ENCODE results near the gene NIN.

Gene NIN

DNA sequence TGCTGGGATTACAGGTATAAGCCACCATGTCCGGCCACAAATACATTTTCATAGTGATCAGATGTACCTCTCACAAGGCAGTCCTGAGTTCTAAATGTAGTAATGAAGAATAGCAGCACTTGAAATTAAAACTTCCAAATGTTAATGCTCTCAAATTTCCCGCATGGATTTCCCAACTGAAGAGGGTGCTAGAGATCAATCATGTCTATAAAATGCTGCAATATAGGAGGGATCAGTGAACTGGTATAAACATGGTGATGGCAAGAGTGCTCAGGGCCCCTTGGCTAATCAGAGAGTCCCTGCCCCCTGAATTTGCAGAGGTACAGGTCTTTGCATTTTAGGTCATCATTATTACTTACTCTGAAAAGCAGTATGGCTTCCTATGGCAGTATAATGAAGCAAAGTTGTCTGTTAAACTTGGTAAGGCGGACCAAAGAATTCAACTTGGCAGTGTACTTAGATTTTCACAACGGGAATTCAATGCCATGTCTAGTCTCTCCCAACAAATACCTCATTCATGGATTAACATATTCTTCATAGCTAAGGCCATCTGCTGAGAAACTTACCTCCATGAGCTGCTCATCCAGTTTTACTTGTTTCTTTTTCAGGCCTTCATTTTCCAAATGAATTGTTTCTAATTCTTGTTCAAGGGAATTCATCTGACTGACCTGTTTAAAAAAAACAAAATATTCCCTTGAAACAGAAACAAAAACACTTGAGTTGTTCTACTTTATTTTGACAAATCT is 95.8 kb downstream of the NIN start:
- DNase-seq, result no peak
- Histone ChIP-seq H3K4me3 (ENCODE audit: control insufficient read depth in 1 of 7, extremely low read depth in 1 of 7, insufficient read depth in 4 of 7, low read depth in 2 of 7, low read length in 6 of 7) (no peak overlapping the region), H3K36me3 (ENCODE audit: control insufficient read depth in 4 of 4, insufficient read depth in 4 of 4, low read length in 3 of 4) (peaks cover 42 to 87% (median 63%) of the 10 kb centered on the region in 4 experiments), H3K27me3 (replicated peaks in 2 of 5; ENCODE audit: control insufficient read depth in 4 of 5, insufficient read depth in 5 of 5, low read length in 4 of 5) (no peaks in the 10 kb centered on the region), H3K4me1 (ENCODE audit: control extremely low read depth in 1 of 4, control insufficient read depth in 4 of 4, insufficient read depth in 4 of 4, low read length in 3 of 4) (no peaks in the 10 kb centered on the region), H3K9me3 (ENCODE audit: control extremely low read depth in 1 of 5, control insufficient read depth in 4 of 5, insufficient read depth in 2 of 5, low read depth in 1 of 5, low read length in 4 of 5) (no peaks in the 10 kb centered on the region), H3K27ac (ENCODE audit: insufficient read depth in 1 of 2, low read depth in 1 of 2, low read length in 2 of 2, poor library complexity in 1 of 2, severe bottlenecking in 2 of 2) (no peak overlapping the region)
- CTCF ChIA-PET, result interaction anchor here (1.4 to 1.8 kb wide), 2 partner anchors 10 to 16 kb away, joined by 4 to 6 read pairs; no protein-coding TSS in a partner anchor
- POLR2A ChIA-PET, result no interaction called here
- 83% methylated on average over 2 of the region's 4 CpGs for WGBS (ENCODE audit: insufficient coverage)

DNA sequence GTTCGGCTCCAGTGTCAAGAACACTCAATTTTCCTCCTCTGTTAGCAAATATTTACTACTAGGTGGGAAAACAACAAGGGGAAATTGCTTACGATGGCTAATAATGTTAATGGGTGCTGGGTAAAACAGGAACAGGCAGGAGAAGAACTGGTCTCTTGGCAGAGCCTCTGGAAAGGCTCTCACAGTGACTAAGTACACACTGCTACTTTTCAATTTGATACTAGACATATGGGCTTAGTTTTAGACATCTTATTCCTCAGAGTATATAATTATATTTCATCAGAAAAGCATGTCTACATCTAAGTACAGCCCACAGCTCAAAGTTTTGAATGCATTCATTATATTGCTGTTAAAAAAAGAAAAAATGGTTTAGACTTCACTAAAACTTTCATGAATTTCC is 97.5 kb downstream of the NIN start:
- WGBS (ENCODE audit: insufficient coverage), result no CpG with 5 or more reads among the region's 2 CpGs
- no peaks in the 10 kb centered on the region for H3K4me1 ChIP-seq (ENCODE audit: control extremely low read depth in 1 of 4, control insufficient read depth in 4 of 4, insufficient read depth in 4 of 4, low read length in 3 of 4)
- H3K4me3 ChIP-seq (ENCODE audit: control insufficient read depth in 1 of 7, extremely low read depth in 1 of 7, insufficient read depth in 4 of 7, low read depth in 2 of 7, low read length in 6 of 7), result no peak overlapping the region
- peaks cover 0 to 6% (median 5%) of the 10 kb centered on the region in 5 experiments for H3K9me3 ChIP-seq (ENCODE audit: control extremely low read depth in 1 of 5, control insufficient read depth in 4 of 5, insufficient read depth in 2 of 5, low read depth in 1 of 5, low read length in 4 of 5)
- CTCF ChIA-PET, result interaction anchor here (1.0 to 1.8 kb wide), 4 partner anchors 9 to 44 kb away, joined by 3 to 6 read pairs (median 4); no protein-coding TSS in a partner anchor
- POLR2A ChIA-PET, result interaction anchor here (0.6 kb wide), 1 partner anchor 44 kb away, joined by 3 read pairs; no protein-coding TSS in a partner anchor
- H3K27ac ChIP-seq (ENCODE audit: insufficient read depth in 1 of 2, low read depth in 1 of 2, low read length in 2 of 2, poor library complexity in 1 of 2, severe bottlenecking in 2 of 2), result no peak overlapping the region
- no peaks in the 10 kb centered on the region for H3K27me3 ChIP-seq (replicated peaks in 2 of 5; ENCODE audit: control insufficient read depth in 4 of 5, insufficient read depth in 5 of 5, low read length in 4 of 5)
- no peak for DNase-seq
- H3K36me3 ChIP-seq (ENCODE audit: control insufficient read depth in 4 of 4, insufficient read depth in 4 of 4, low read length in 3 of 4), result peaks cover 45 to 88% (median 68%) of the 10 kb centered on the region in 4 experiments

DNA sequence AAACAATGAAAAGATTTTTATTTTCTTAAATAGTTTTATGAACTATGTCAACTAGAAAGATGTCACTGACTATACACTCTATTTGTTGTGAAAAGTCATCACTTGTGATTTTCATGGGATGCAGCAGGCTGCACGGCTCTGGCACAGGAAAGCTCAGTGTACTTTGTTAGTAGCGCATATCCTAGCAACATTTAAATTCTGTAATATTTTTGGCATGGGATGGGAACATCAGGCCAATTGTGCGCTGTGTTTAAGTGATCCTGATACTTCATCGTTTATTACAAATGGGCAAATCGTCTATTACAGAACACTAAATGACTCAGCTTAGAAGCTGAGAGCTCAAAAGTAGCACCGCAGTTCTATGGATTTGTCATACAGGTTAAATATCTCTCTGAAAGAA is 102.1 kb downstream of the NIN start:
- Histone ChIP-seq H3K9me3 (ENCODE audit: control extremely low read depth in 1 of 5, control insufficient read depth in 4 of 5, insufficient read depth in 2 of 5, low read depth in 1 of 5, low read length in 4 of 5) (peaks cover 0 to 6% (median 5%) of the 10 kb centered on the region in 5 experiments), H3K36me3 (ENCODE audit: control insufficient read depth in 4 of 4, insufficient read depth in 4 of 4, low read length in 3 of 4) (peaks cover 54 to 88% (median 76%) of the 10 kb centered on the region in 4 experiments), H3K27me3 (replicated peaks in 2 of 5; ENCODE audit: control insufficient read depth in 4 of 5, insufficient read depth in 5 of 5, low read length in 4 of 5) (no peaks in the 10 kb centered on the region), H3K4me3 (ENCODE audit: control insufficient read depth in 1 of 7, extremely low read depth in 1 of 7, insufficient read depth in 4 of 7, low read depth in 2 of 7, low read length in 6 of 7) (no peak overlapping the region), H3K27ac (ENCODE audit: insufficient read depth in 1 of 2, low read depth in 1 of 2, low read length in 2 of 2, poor library complexity in 1 of 2, severe bottlenecking in 2 of 2) (no peak overlapping the region), H3K4me1 (ENCODE audit: control extremely low read depth in 1 of 4, control insufficient read depth in 4 of 4, insufficient read depth in 4 of 4, low read length in 3 of 4) (no peaks in the 10 kb centered on the region)
- ChIA-PET CTCF (interaction anchor here (0.8 to 1.1 kb wide), 2 partner anchors 14 to 131 kb away, joined by 3 to 6 read pairs; no protein-coding TSS in a partner anchor), POLR2A (interaction anchor here (0.7 kb wide), 1 partner anchor 335 kb away, joined by 4 read pairs; no protein-coding TSS in a partner anchor)
- DNase-seq, result no peak
- 100% methylated on average over 5 of the region's 6 CpGs for WGBS (ENCODE audit: insufficient coverage)

DNA sequence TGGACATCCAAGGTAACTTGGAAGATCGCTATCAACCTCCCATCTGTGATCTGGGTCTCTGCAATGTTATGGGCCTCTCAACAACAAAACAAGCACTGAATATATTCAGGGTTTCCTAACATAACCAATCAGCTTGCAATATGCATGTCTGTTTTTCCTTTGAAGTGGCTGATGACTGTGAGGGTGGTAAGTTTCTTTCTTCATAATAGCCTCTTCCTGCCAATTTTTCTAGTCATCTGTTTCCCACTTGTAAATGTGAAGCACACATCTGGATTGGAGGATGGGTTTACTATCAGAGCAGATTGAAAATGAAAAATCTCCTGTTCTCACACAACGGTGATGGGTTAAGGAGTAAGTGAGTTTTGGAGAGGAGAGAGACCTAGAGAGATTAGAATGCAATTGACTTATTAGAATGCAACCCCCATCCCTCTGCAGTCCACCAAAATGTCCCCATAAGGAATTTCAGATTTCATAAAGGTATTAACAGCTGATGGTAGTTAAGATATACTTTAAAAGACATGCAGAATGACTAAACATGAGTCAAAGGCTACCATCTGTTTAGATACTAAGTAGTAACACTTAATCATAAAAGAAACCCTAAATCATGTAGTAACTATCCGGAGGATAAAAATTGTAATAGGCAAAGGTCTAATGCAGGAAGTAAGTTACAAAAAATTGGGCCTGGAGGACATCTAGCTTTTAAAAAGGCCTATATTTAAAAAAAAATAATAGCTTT is 104.4 kb downstream of the NIN start:
- Histone ChIP-seq H3K4me3 (ENCODE audit: control insufficient read depth in 1 of 7, extremely low read depth in 1 of 7, insufficient read depth in 4 of 7, low read depth in 2 of 7, low read length in 6 of 7) (no peak overlapping the region), H3K9me3 (ENCODE audit: control extremely low read depth in 1 of 5, control insufficient read depth in 4 of 5, insufficient read depth in 2 of 5, low read depth in 1 of 5, low read length in 4 of 5) (peaks cover 0 to 6% (median 5%) of the 10 kb centered on the region in 5 experiments), H3K4me1 (ENCODE audit: control extremely low read depth in 1 of 4, control insufficient read depth in 4 of 4, insufficient read depth in 4 of 4, low read length in 3 of 4) (no peaks in the 10 kb centered on the region), H3K27ac (ENCODE audit: insufficient read depth in 1 of 2, low read depth in 1 of 2, low read length in 2 of 2, poor library complexity in 1 of 2, severe bottlenecking in 2 of 2) (no peak overlapping the region), H3K27me3 (replicated peaks in 2 of 5; ENCODE audit: control insufficient read depth in 4 of 5, insufficient read depth in 5 of 5, low read length in 4 of 5) (no peaks in the 10 kb centered on the region), H3K36me3 (ENCODE audit: control insufficient read depth in 4 of 4, insufficient read depth in 4 of 4, low read length in 3 of 4) (peaks cover 57 to 92% (median 73%) of the 10 kb centered on the region in 4 experiments)
- ChIA-PET CTCF (no interaction called here), POLR2A (interaction anchor here (0.6 kb wide), 1 partner anchor 406 kb away, joined by 3 read pairs; no protein-coding TSS in a partner anchor)
- no peak for DNase-seq
- 100% methylated on average over 1 of the region's 3 CpGs for WGBS (ENCODE audit: insufficient coverage)

DNA sequence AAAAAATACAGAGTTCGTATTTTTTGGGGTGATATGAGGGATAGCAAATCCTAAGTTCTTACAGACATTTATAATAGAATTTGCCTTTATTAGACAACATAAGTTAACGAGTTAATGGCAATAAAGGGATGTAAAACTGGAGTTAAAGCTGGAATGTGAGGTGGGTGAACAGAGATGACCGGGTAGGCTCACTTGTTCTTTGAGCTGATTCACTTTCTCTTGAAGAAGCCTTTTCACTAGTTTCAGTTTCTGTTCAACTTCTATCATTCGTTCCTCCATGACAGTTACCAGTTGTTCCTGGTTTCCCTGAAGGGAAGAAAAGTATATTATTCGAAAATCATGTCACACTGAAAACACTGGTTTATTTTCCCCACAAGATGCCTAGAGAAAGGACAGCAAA is 105.2 kb downstream of the NIN start:
- no peaks in the 10 kb centered on the region for H3K4me1 ChIP-seq (ENCODE audit: control extremely low read depth in 1 of 4, control insufficient read depth in 4 of 4, insufficient read depth in 4 of 4, low read length in 3 of 4)
- peaks cover 0 to 6% (median 5%) of the 10 kb centered on the region in 5 experiments for H3K9me3 ChIP-seq (ENCODE audit: control extremely low read depth in 1 of 5, control insufficient read depth in 4 of 5, insufficient read depth in 2 of 5, low read depth in 1 of 5, low read length in 4 of 5)
- H3K4me3 ChIP-seq (ENCODE audit: control insufficient read depth in 1 of 7, extremely low read depth in 1 of 7, insufficient read depth in 4 of 7, low read depth in 2 of 7, low read length in 6 of 7), result no peak overlapping the region
- WGBS (ENCODE audit: insufficient coverage), result no CpG with 5 or more reads among the region's 5 CpGs
- peaks cover 53 to 88% (median 69%) of the 10 kb centered on the region in 4 experiments for H3K36me3 ChIP-seq (ENCODE audit: control insufficient read depth in 4 of 4, insufficient read depth in 4 of 4, low read length in 3 of 4)
- no peak overlapping the region for H3K27ac ChIP-seq (ENCODE audit: insufficient read depth in 1 of 2, low read depth in 1 of 2, low read length in 2 of 2, poor library complexity in 1 of 2, severe bottlenecking in 2 of 2)
- POLR2A ChIA-PET, result interaction anchor here (0.6 kb wide), 1 partner anchor 405 kb away, joined by 3 read pairs; no protein-coding TSS in a partner anchor
- DNase-seq, result no peak
- CTCF ChIA-PET, result interaction anchor here (0.9 to 2.6 kb wide), 4 partner anchors 8 to 40 kb away, joined by 3 to 13 read pairs (median 4); no protein-coding TSS in a partner anchor
- no peaks in the 10 kb centered on the region for H3K27me3 ChIP-seq (replicated peaks in 2 of 5; ENCODE audit: control insufficient read depth in 4 of 5, insufficient read depth in 5 of 5, low read length in 4 of 5)

DNA sequence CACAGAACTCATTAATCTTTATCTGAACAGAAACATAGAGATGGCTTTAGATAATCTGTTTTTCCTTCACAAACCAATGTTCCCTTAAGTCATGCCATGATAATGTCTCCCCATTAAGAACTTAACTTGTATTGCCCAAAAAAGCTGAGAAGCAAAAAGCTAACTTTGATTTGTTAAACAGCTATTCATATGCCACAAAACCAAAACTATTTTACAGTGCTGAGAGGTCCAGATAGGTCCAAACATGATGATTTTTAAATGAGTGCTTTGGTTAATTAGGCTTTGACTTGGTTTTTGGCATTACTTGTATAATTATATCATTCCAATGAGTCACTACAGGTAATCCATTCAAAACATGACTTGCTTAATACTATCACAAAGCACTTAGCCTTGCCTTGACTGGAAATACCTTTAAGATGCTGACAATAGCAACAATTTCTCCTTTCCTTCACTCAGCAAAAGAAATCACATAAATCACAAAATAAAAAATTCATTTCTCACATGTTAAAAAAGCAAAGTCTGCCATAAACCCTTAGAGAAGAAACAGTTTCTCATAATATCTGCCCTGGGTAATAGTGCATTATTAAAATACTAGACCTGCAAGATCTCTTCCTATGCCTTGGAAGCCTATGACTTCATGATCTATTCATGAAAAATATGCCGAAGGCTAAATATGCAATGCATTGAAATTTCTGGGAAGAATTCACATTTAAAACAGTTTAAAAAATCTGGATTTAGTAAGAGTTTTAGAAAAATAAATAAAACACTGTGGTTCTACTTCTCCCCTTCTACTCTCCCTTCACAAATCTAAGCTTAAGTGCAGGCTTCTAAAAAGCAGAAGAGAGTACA is 110.8 kb downstream of the NIN start:
- Histone ChIP-seq H3K4me1 (ENCODE audit: control extremely low read depth in 1 of 4, control insufficient read depth in 4 of 4, insufficient read depth in 4 of 4, low read length in 3 of 4) (no peaks in the 10 kb centered on the region), H3K4me3 (ENCODE audit: control insufficient read depth in 1 of 7, extremely low read depth in 1 of 7, insufficient read depth in 4 of 7, low read depth in 2 of 7, low read length in 6 of 7) (no peak overlapping the region), H3K9me3 (ENCODE audit: control extremely low read depth in 1 of 5, control insufficient read depth in 4 of 5, insufficient read depth in 2 of 5, low read depth in 1 of 5, low read length in 4 of 5) (no peaks in the 10 kb centered on the region), H3K27ac (ENCODE audit: insufficient read depth in 1 of 2, low read depth in 1 of 2, low read length in 2 of 2, poor library complexity in 1 of 2, severe bottlenecking in 2 of 2) (no peak overlapping the region), H3K27me3 (replicated peaks in 2 of 5; ENCODE audit: control insufficient read depth in 4 of 5, insufficient read depth in 5 of 5, low read length in 4 of 5) (no peaks in the 10 kb centered on the region), H3K36me3 (ENCODE audit: control insufficient read depth in 4 of 4, insufficient read depth in 4 of 4, low read length in 3 of 4) (peaks cover 19 to 43% (median 29%) of the 10 kb centered on the region in 4 experiments)
- ChIA-PET CTCF (interaction anchor here (0.5 to 1.7 kb wide), 6 partner anchors 8 to 796 kb away, joined by 3 to 7 read pairs (median 4); no protein-coding TSS in a partner anchor), POLR2A (no interaction called here)
- no CpG with 5 or more reads among the region's 1 CpG for WGBS (ENCODE audit: insufficient coverage)
- no peak for DNase-seq

All from common myeloid progenitor, CD34-positive (primary cell).